ENCODE results near the gene DENND2C. TPM values are rescaled to one million over a fixed set of nuclear protein-coding genes. Genes with fewer than 3 reads are reported as not detected.

The DENND2C gene
- polyA plus RNA-seq, 1 experiment = 0.45 TPM

- ChIA-PET CTCF (no interaction called here), POLR2A (no interaction called here)
- Histone ChIP-seq H3K4me3 (ENCODE audit: low read depth, low read length) (no peak overlapping the region), H3K27me3 (ENCODE audit: control insufficient read depth, insufficient read depth, low read length) (no peaks in the 10 kb centered on the region), H3K36me3 (ENCODE audit: control insufficient read depth, insufficient read depth, low read length) (no peaks in the 10 kb centered on the region)
- no peak for DNase-seq (ENCODE audit: low read depth)
- TF ChIP-seq CTCF (IDR thresholded peaks at IDR 0.05; ENCODE audit: insufficient read depth, low read depth, low read length) = no peak
These were observed 75.8 kb downstream of the DENND2C start for GRCh38 chr1:114594046-114594445.

GRCh38 chr1:114589122-114589521, 80.7 kb downstream of the DENND2C start:
- Histone ChIP-seq H3K4me3 (ENCODE audit: low read depth, low read length) (no peak overlapping the region), H3K36me3 (ENCODE audit: control insufficient read depth, insufficient read depth, low read length) (no peaks in the 10 kb centered on the region), H3K27me3 (ENCODE audit: control insufficient read depth, insufficient read depth, low read length) (no peaks in the 10 kb centered on the region)
- POLR2A ChIA-PET = no interaction called here
- TF ChIP-seq CTCF (IDR thresholded peaks at IDR 0.05; ENCODE audit: insufficient read depth, low read depth, low read length) = no peak
- CTCF ChIA-PET = no interaction called here
- no peak for DNase-seq (ENCODE audit: low read depth)

GRCh38 chr1:114588196-114588689, 81.6 kb downstream of the DENND2C start:
- POLR2A ChIA-PET = no interaction called here
- H3K36me3 ChIP-seq (ENCODE audit: control insufficient read depth, insufficient read depth, low read length) = no peaks in the 10 kb centered on the region

GRCh38 chr1:114587203-114587991, 82.5 kb downstream of the DENND2C start:
- CTCF ChIA-PET = interaction anchor here (0.7 kb wide), 1 partner anchor 160 kb away, joined by 3 read pairs; no protein-coding TSS in a partner anchor
- POLR2A ChIA-PET = no interaction called here
- no peak for TF ChIP-seq CTCF (IDR thresholded peaks at IDR 0.05; ENCODE audit: insufficient read depth, low read depth, low read length)

More at GRCh38 chr1:114588196-114588689, 81.6 kb downstream of the DENND2C start:
- CTCF ChIA-PET = no interaction called here
- H3K27me3 ChIP-seq (ENCODE audit: control insufficient read depth, insufficient read depth, low read length) = no peaks in the 10 kb centered on the region
- TF ChIP-seq CTCF (IDR thresholded peaks at IDR 0.05; ENCODE audit: insufficient read depth, low read depth, low read length) = no peak
- no peak for DNase-seq (ENCODE audit: low read depth)
- no peak overlapping the region for H3K4me3 ChIP-seq (ENCODE audit: low read depth, low read length)

GRCh38 chr1:114586513-114587047, 83.3 kb downstream of the DENND2C start:
- ChIA-PET POLR2A (no interaction called here), CTCF (interaction anchor here (0.7 kb wide), 1 partner anchor 160 kb away, joined by 3 read pairs; no protein-coding TSS in a partner anchor)
- TF ChIP-seq CTCF (IDR thresholded peaks at IDR 0.05; ENCODE audit: insufficient read depth, low read depth, low read length) = no peak

More at GRCh38 chr1:114587203-114587991, 82.5 kb downstream of the DENND2C start:
- no peak for DNase-seq (ENCODE audit: low read depth)
- Histone ChIP-seq H3K36me3 (ENCODE audit: control insufficient read depth, insufficient read depth, low read length) (no peaks in the 10 kb centered on the region), H3K27me3 (ENCODE audit: control insufficient read depth, insufficient read depth, low read length) (no peaks in the 10 kb centered on the region), H3K4me3 (ENCODE audit: low read depth, low read length) (no peak overlapping the region)

More at GRCh38 chr1:114586513-114587047, 83.3 kb downstream of the DENND2C start:
- Histone ChIP-seq H3K27me3 (ENCODE audit: control insufficient read depth, insufficient read depth, low read length) (no peaks in the 10 kb centered on the region), H3K4me3 (ENCODE audit: low read depth, low read length) (no peak overlapping the region), H3K36me3 (ENCODE audit: control insufficient read depth, insufficient read depth, low read length) (no peaks in the 10 kb centered on the region)
- no peak for DNase-seq (ENCODE audit: low read depth)
